Testis (tissue), 3 donors: ENCODE measurements around the gene NUDT7. TPM values are rescaled to one million over a fixed set of nuclear protein-coding genes. Genes with fewer than 3 reads are reported as not detected.

Experiments used
- DNase-seq: peaks from one replicate; pipeline ENCODE4 v3.0.0-alpha.2; 2019
- H3K27ac ChIP-seq, 2 donors: fragments of 200-600 bp; sonication (generic); one replicate each; pipeline ENCODE4 v1.5.1; 2019
- H3K27me3 ChIP-seq: fragments of 200-600 bp; sonication (generic); one replicate; pipeline ENCODE4 v1.5.1; 2019
- H3K36me3 ChIP-seq: fragments of 200-600 bp; sonication (generic); one replicate; pipeline ENCODE4 v1.5.1; 2017; ENCODE audit warnings: low read depth; ENCODE audit errors: missing control alignments
- H3K4me1 ChIP-seq: fragments of 200-600 bp; sonication (generic); one replicate; pipeline ENCODE4 v1.5.1; 2019
- H3K4me3 ChIP-seq, 2 donors: fragments of 200-600 bp; sonication (generic); one replicate each; pipeline ENCODE4 v1.5.1; 2017 to 2019
- H3K9me3 ChIP-seq: fragments of 200-600 bp; sonication (generic); one replicate; pipeline ENCODE4 v1.5.1; 2017
- POLR2A ChIP-seq: fragments of 450-650 bp; IDR thresholded peaks from one replicate; pipeline ENCODE4 v1.6.1; 2017; ENCODE audit warnings: antibody characterized with exemption, mild to moderate bottlenecking, moderate library complexity
- WGBS, 2 donors: methylation state at CpG; one replicate each; pipeline ENCODE4 v1.1.5; 2018; 5-methylcytosine and 5-hydroxymethylcytosine counted together
- intact Hi-C: fragments of 100-400 bp; cut with DNase I; formaldehyde crosslinking; loops from one replicate; pipeline ENCODE4 v1.15.1; 2023; ENCODE audit warnings: low total_unique reads
- polyA plus RNA-seq: library from polyadenylated mRNA; stranded (reverse); fragments of 350-450 nt; fragmentation: Illumina TruSeq; extraction: RNeasy Lipid Tissue Mini Kit (QIAGEN cat#74804); gene quantifications from one replicate; pipeline ENCODE4 v1.2.3, GENCODE V29; 2014; ENCODE audit warnings: low read depth, low replicate concordance; ENCODE audit not compliant: insufficient read depth
- total RNA-seq, 2 donors: library from RNA; depleted of rRNA; stranded (reverse); fragments of >200 nt; gene quantifications; one replicate each; pipeline ENCODE4 v1.2.3, GENCODE V29; 2016
- TF ChIP-seq, protein P1 (sequence below), 3 experiments: fragments of 450-650 bp in 2 of 3; fragments of 200-600 bp in 1 of 3; sonication (generic) in 1 of 3; IDR thresholded peaks; one replicate each; pipeline ENCODE4 v1.5.1; 2016 to 2019; ENCODE audit warnings: antibody characterized with exemption in 3 of 3, mild to moderate bottlenecking in 2 of 3, moderate library complexity in 1 of 3

NUDT7 gene
- total and polyA plus RNA-seq, 3 donors from 2014 or later = 10.4 to 18.6 (median 13.2) TPM

DNA sequence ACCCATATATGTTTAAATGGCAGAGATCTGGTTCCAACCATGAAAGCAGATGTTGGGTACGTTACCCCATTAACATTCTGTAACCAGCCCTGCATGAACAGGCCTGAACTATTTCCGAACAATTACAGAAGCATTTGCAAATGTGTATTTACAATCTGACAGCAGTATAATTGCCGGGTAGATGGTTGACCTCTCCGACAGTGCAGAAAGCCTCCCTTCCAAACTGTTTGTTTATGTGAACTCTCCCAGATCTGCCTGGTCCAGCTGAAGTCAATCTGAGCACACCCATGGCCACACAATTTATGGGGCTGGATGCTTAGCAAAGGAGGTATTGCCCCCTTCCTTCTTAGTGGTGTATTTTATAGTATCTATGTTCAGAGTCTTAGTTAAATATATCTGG, 21.8 kb downstream of the NUDT7 start:
- Histone ChIP-seq H3K27me3 (no peaks in the 10 kb centered on the region), H3K4me1 (no peaks in the 10 kb centered on the region), H3K27ac (no peak overlapping the region), H3K36me3 (no peaks in the 10 kb centered on the region), H3K4me3 (no peak overlapping the region), H3K9me3 (no peaks in the 10 kb centered on the region)
- DNase-seq = no peak
- intact Hi-C loops = no loop called here
- TF ChIP-seq, protein P1, sequence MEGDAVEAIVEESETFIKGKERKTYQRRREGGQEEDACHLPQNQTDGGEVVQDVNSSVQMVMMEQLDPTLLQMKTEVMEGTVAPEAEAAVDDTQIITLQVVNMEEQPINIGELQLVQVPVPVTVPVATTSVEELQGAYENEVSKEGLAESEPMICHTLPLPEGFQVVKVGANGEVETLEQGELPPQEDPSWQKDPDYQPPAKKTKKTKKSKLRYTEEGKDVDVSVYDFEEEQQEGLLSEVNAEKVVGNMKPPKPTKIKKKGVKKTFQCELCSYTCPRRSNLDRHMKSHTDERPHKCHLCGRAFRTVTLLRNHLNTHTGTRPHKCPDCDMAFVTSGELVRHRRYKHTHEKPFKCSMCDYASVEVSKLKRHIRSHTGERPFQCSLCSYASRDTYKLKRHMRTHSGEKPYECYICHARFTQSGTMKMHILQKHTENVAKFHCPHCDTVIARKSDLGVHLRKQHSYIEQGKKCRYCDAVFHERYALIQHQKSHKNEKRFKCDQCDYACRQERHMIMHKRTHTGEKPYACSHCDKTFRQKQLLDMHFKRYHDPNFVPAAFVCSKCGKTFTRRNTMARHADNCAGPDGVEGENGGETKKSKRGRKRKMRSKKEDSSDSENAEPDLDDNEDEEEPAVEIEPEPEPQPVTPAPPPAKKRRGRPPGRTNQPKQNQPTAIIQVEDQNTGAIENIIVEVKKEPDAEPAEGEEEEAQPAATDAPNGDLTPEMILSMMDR (IDR thresholded peaks at IDR 0.05) = no peak
- TF ChIP-seq POLR2A = no peak
- WGBS, 2 donors = 49 to 69% methylated on average over 4 of the region's 4 CpGs

DNA sequence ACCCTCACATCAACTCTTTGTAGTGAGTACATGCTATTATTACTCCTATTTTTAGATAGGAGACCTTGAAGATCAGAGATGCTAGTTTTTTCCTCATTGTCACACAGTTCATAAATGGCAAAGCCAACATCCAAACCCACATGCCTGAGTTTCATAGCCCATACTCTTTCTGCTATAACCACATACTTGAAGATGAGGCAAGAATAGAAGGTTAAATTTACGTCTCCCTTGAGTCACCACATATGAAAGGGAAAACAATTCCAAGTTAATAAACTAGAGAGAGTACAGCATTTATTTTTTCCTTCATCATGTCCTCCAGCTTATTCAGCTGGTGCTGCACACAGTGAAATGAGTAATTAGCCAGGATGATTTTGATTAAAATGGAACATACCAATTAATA, 23.7 kb downstream of the NUDT7 start:
- Histone ChIP-seq H3K4me3 (no peak overlapping the region), H3K27ac (no peak overlapping the region), H3K4me1 (no peaks in the 10 kb centered on the region), H3K27me3 (no peaks in the 10 kb centered on the region), H3K9me3 (no peaks in the 10 kb centered on the region), H3K36me3 (no peaks in the 10 kb centered on the region)
- 56 to 74% methylated on average over 1 of the region's 1 CpG for WGBS, 2 donors
- no peak for TF ChIP-seq POLR2A
- TF ChIP-seq, protein P1 (IDR thresholded peaks at IDR 0.05) = no peak
- intact Hi-C loops = no loop called here
- DNase-seq = no peak

DNA sequence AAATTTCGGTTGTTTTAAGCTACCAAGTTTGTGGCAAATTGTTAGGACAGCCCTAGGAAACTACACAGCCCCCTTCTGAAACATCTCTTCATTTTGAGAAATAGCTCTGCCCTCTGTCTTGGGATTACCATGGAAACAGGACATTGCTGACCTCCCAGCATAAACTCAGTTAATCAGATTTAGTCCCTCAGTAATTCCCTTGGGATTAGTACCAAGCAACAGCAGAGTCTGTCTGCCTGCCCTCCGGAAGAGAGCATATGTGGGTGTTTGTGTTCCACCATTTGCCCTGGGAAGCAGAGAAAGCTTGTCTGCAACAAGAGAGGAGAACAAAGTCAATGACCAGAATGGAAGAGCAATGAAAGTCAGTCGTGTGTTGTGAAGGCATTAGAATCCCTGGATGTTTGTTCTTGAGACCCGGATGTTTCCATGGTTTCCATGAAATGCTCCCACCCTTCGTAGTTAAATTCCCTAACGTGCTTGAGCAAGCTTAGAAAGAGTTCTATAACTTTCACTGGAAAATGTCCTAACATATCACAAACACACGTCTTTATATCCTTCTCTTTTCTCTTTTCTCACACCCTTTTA, 26.2 kb downstream of the NUDT7 start:
- intact Hi-C loops = no loop called here
- Histone ChIP-seq H3K36me3 (no peaks in the 10 kb centered on the region), H3K4me1 (no peaks in the 10 kb centered on the region), H3K4me3 (no peak overlapping the region), H3K27ac (no peak overlapping the region), H3K27me3 (no peaks in the 10 kb centered on the region), H3K9me3 (no peaks in the 10 kb centered on the region)
- DNase-seq = no peak
- 79 to 87% methylated on average over 7 of the region's 7 CpGs for WGBS, 2 donors
- TF ChIP-seq POLR2A = no peak
- TF ChIP-seq, protein P1 (IDR thresholded peaks at IDR 0.05) = no peak

DNA sequence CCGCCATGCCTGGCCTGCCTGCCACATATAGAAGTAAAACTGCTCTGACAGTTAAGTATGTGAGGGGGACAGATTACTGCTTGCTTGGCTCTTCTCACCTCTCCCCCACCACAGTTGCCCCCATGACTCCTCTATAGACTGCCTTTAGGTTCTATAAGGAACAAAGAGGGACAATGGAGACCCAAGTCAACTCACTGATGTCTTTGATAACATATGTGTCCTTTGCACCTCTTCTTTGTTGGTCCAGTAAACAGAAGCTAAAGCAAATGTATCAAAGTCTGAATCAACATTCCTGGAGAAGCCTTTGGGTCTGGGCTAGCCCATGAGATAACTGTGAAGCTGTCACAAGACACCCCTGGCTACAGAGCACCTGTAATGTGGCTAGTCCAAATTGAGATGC, 27.1 kb downstream of the NUDT7 start:
- no peaks in the 10 kb centered on the region for H3K36me3 ChIP-seq
- 86 to 88% methylated on average over 1 of the region's 1 CpG for WGBS, 2 donors
- no peak for TF ChIP-seq POLR2A
- TF ChIP-seq, protein P1 (IDR thresholded peaks at IDR 0.05) = no peak
- H3K27ac ChIP-seq = no peak overlapping the region
- DNase-seq = no peak
- H3K9me3 ChIP-seq = no peaks in the 10 kb centered on the region
- intact Hi-C loops = no loop called here
- H3K4me3 ChIP-seq = no peak overlapping the region
- H3K4me1 ChIP-seq = no peaks in the 10 kb centered on the region
- H3K27me3 ChIP-seq = no peaks in the 10 kb centered on the region

DNA sequence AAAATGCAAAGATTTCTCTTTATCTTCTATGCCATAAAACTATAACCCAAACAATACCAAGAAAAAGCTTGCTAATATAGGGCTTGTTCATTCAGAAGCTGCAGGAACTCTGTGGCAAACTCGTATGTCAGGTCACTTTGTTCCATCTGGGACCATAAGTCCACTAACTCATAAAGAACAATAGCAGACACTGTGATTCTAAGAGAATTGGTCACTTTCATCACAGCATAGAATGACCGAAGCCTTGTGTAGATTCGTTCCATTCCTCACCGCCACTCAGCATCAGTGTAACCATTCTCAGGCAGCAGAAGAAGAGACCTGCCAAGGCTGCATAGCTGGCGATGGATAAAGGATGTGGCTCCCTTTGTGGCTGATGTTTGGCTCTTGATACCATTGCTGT, 35.7 kb downstream of the NUDT7 start:
- H3K36me3 ChIP-seq = no peaks in the 10 kb centered on the region

More for the DNA sequence above, 35.7 kb downstream of the NUDT7 start:
- Histone ChIP-seq H3K4me1 (no peaks in the 10 kb centered on the region), H3K27me3 (no peaks in the 10 kb centered on the region), H3K27ac (no peak overlapping the region), H3K9me3 (no peaks in the 10 kb centered on the region), H3K4me3 (no peak overlapping the region)
- WGBS, 2 donors = 93 to 94% methylated on average over 5 of the region's 5 CpGs
- TF ChIP-seq POLR2A = no peak
- TF ChIP-seq, protein P1 (IDR thresholded peaks at IDR 0.05) = no peak
- intact Hi-C loops = no loop called here
- DNase-seq = no peak
